WERI-Rb-1 (cell line): ENCODE results near the gene CEBPG.

ENCODE experiments used
- DNase-seq: peaks from one replicate; pipeline ENCODE4 v3.0.0-alpha.2; 2020
- H3K27ac ChIP-seq: fragments of 250-450 bp; sonication (Bioruptor Pico); 2 replicates; pipeline ENCODE4 v1.5.1; 2020; ENCODE audit warnings: mild to moderate bottlenecking, moderate library complexity
- H3K27me3 ChIP-seq: fragments of 250-450 bp; sonication (Bioruptor Pico); 2 replicates; pipeline ENCODE4 v1.5.1; 2021; ENCODE audit warnings: mild to moderate bottlenecking, low read depth, moderate library complexity; ENCODE audit not compliant: insufficient read depth, severe bottlenecking
- H3K36me3 ChIP-seq: fragments of 250-450 bp; sonication (Bioruptor Pico); 2 replicates; pipeline ENCODE4 v1.5.1; 2020; ENCODE audit warnings: mild to moderate bottlenecking, moderate library complexity
- H3K4me3 ChIP-seq: 2 replicates; pipeline ENCODE4 v1.5.1; 2011; ENCODE audit warnings: low read depth, mild to moderate bottlenecking, control low read depth, low read length
- H3K9me3 ChIP-seq: fragments of 250-450 bp; sonication (Bioruptor Pico); 2 replicates; pipeline ENCODE4 v1.5.1; 2021; ENCODE audit warnings: mild to moderate bottlenecking, moderate library complexity; ENCODE audit not compliant: severe bottlenecking
- CTCF ChIP-seq: IDR thresholded peaks from 2 replicates; pipeline ENCODE4 v1.5.1; 2011; ENCODE audit warnings: low read depth, mild to moderate bottlenecking, control low read depth, inconsistent platforms, low read length

Gene CEBPG

GRCh38 chr19:33388725-33389420 is 15.4 kb downstream of the CEBPG start:
- no peak for TF ChIP-seq CTCF
- H3K36me3 ChIP-seq = peaks cover 12% of the 10 kb centered on the region
- no peak overlapping the region for H3K4me3 ChIP-seq
- no peak overlapping the region for H3K27ac ChIP-seq
- H3K9me3 ChIP-seq = no peaks in the 10 kb centered on the region
- no peak for DNase-seq
- no peaks in the 10 kb centered on the region for H3K27me3 ChIP-seq

- no peak for TF ChIP-seq CTCF
- peaks cover 10% of the 10 kb centered on the region for H3K36me3 ChIP-seq
- no peak overlapping the region for H3K27ac ChIP-seq
- no peaks in the 10 kb centered on the region for H3K27me3 ChIP-seq
- H3K4me3 ChIP-seq = no peak overlapping the region
- DNase-seq = no peak
- H3K9me3 ChIP-seq = no peaks in the 10 kb centered on the region
Observed at GRCh38 chr19:33389421-33390100, 16.1 kb downstream of the CEBPG start.

GRCh38 chr19:33390101-33390907 is 16.8 kb downstream of the CEBPG start:
- Histone ChIP-seq H3K36me3 (peaks cover 10% of the 10 kb centered on the region), H3K9me3 (no peaks in the 10 kb centered on the region), H3K27me3 (no peaks in the 10 kb centered on the region), H3K4me3 (no peak overlapping the region), H3K27ac (no peak overlapping the region)
- no peak for TF ChIP-seq CTCF
- no peak for DNase-seq

- Histone ChIP-seq H3K27me3 (no peaks in the 10 kb centered on the region), H3K36me3 (peaks cover 9% of the 10 kb centered on the region), H3K9me3 (no peaks in the 10 kb centered on the region), H3K4me3 (no peak overlapping the region), H3K27ac (no peak overlapping the region)
- no peak for TF ChIP-seq CTCF
- no peak for DNase-seq
Observed at GRCh38 chr19:33390908-33391630, 17.6 kb downstream of the CEBPG start.

GRCh38 chr19:33391631-33392249 is 18.2 kb downstream of the CEBPG start:
- no peak for TF ChIP-seq CTCF
- DNase-seq = no peak
- Histone ChIP-seq H3K4me3 (no peak overlapping the region), H3K9me3 (no peaks in the 10 kb centered on the region), H3K27ac (no peak overlapping the region), H3K36me3 (peaks cover 5% of the 10 kb centered on the region), H3K27me3 (no peaks in the 10 kb centered on the region)
